Measurements from ENCODE around the gene CADM2. TPM values are rescaled to one million over a fixed set of nuclear protein-coding genes. Genes with fewer than 3 reads are reported as not detected.
A peak's percentile ranks its signal among the peaks of the same experiment; 100 is the strongest.

CADM2 gene
- total RNA-seq, 1 experiment from 2014 or later = 0.64 TPM

GRCh38 chr3:85576091-85576690 is 617.4 kb downstream of the CADM2 start:
- no peaks in the 10 kb centered on the region for H3K9me3 ChIP-seq (ENCODE audit: control insufficient read depth, insufficient read depth, low read depth, low read length)
- no peaks in the 10 kb centered on the region for H3K36me3 ChIP-seq (ENCODE audit: control insufficient read depth, insufficient read depth, low read length)
- no peak overlapping the region for H3K27ac ChIP-seq (ENCODE audit: low read length)
- no peaks in the 10 kb centered on the region for H3K27me3 ChIP-seq (ENCODE audit: control insufficient read depth, insufficient read depth, low read length)
- in situ Hi-C loops (cut with HindIII; ENCODE audit: low pct_unique_long_range_greater_than_20kb, low sequenced_read_pairs) = no loop called here
- BruUV-seq (replicated peaks) = no TSS peak
- ChIA-PET POLR2A (no interaction called here), CTCF (interaction anchor here (0.6 kb wide), 1 partner anchor 174 kb away, joined by 3 read pairs; no protein-coding TSS in a partner anchor)
- TF ChIP-seq REST (IDR thresholded peaks at IDR 0.05; ENCODE audit: insufficient read depth in 1 of 2, low read depth in 2 of 2, low read length in 1 of 2) (no peak), SIN3A (IDR thresholded peaks at IDR 0.05; ENCODE audit: borderline replicate concordance, insufficient read depth, low read depth, low read length) (no peak), POLR2AphosphoS5 (IDR thresholded peaks at IDR 0.05; ENCODE audit: low read depth, low read length) (no peak)
- TF ChIP-seq, protein P1, sequence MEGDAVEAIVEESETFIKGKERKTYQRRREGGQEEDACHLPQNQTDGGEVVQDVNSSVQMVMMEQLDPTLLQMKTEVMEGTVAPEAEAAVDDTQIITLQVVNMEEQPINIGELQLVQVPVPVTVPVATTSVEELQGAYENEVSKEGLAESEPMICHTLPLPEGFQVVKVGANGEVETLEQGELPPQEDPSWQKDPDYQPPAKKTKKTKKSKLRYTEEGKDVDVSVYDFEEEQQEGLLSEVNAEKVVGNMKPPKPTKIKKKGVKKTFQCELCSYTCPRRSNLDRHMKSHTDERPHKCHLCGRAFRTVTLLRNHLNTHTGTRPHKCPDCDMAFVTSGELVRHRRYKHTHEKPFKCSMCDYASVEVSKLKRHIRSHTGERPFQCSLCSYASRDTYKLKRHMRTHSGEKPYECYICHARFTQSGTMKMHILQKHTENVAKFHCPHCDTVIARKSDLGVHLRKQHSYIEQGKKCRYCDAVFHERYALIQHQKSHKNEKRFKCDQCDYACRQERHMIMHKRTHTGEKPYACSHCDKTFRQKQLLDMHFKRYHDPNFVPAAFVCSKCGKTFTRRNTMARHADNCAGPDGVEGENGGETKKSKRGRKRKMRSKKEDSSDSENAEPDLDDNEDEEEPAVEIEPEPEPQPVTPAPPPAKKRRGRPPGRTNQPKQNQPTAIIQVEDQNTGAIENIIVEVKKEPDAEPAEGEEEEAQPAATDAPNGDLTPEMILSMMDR (IDR thresholded peaks at IDR 0.05) = peak; percentile 70
- intact Hi-C loops (cut with micrococcal nuclease; ENCODE audit: unreplicated experiment) = loop anchor here (10.0 kb wide), 2 partner anchors 211 to 1031 kb away; no protein-coding TSS in a partner anchor
- no peak for ATAC-seq
- peak; percentile 45 for DNase-seq (ENCODE audit: low read depth, low spot score)
- H3K4me1 ChIP-seq (ENCODE audit: control insufficient read depth, insufficient read depth, low read length) = no peaks in the 10 kb centered on the region
- no peak overlapping the region for H3K4me3 ChIP-seq (ENCODE audit: low read depth in 2 of 2, low read length in 2 of 2)

DNA sequence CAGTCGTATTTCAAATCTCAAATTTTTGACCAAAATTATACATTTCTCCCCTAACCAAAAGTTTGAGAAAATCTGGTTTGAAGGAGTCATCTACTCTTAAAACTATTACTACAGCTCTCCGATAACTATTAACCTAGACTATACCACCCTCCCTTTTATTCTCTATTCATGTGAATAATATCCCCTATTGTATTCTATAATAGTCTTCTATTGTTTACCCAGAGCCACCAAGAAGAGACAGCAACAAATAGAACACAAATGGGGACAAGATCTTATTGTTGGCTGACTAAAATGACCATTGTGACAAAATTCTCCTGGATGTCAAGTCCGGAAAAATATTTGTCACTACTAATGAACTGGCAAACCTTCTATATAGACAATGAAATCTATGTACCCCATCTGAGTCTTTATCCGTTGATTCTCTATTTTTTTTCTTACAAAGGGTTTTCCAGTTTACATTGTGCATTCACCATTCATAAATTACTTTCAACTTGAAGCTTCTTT is 618.0 kb downstream of the CADM2 start:
- no peaks in the 10 kb centered on the region for H3K36me3 ChIP-seq (ENCODE audit: control insufficient read depth, insufficient read depth, low read length)
- H3K4me1 ChIP-seq (ENCODE audit: control insufficient read depth, insufficient read depth, low read length) = no peaks in the 10 kb centered on the region
- no peaks in the 10 kb centered on the region for H3K27me3 ChIP-seq (ENCODE audit: control insufficient read depth, insufficient read depth, low read length)
- no TSS peak for BruUV-seq (replicated peaks)
- ATAC-seq (no peak), DNase-seq (ENCODE audit: low read depth, low spot score) (no peak)
- H3K9me3 ChIP-seq (ENCODE audit: control insufficient read depth, insufficient read depth, low read depth, low read length) = no peaks in the 10 kb centered on the region
- intact Hi-C loops (cut with micrococcal nuclease; ENCODE audit: unreplicated experiment) (loop anchor here (10.0 kb wide), 2 partner anchors 212 to 1032 kb away; no protein-coding TSS in a partner anchor), in situ Hi-C loops (cut with HindIII; ENCODE audit: low pct_unique_long_range_greater_than_20kb, low sequenced_read_pairs) (no loop called here)
- no peak overlapping the region for H3K27ac ChIP-seq (ENCODE audit: low read length)
- CTCF ChIA-PET = interaction anchor here (0.6 kb wide), 1 partner anchor 175 kb away, joined by 3 read pairs; no protein-coding TSS in a partner anchor
- no peak overlapping the region for H3K4me3 ChIP-seq (ENCODE audit: low read depth in 2 of 2, low read length in 2 of 2)
- POLR2A ChIA-PET = no interaction called here
- TF ChIP-seq POLR2AphosphoS5 (IDR thresholded peaks at IDR 0.05; ENCODE audit: low read depth, low read length) (no peak), REST (IDR thresholded peaks at IDR 0.05; ENCODE audit: insufficient read depth in 1 of 2, low read depth in 2 of 2, low read length in 1 of 2) (no peak), SIN3A (IDR thresholded peaks at IDR 0.05; ENCODE audit: borderline replicate concordance, insufficient read depth, low read depth, low read length) (no peak), TCF7L2 (IDR thresholded peaks at IDR 0.05; ENCODE audit: low read depth, low read length) (no peak)
- TF ChIP-seq, protein P1 (IDR thresholded peaks at IDR 0.05) = no peak
